Ovary (tissue), 3 donors: Measurements from ENCODE around the gene ADD1.
"Not testable (repeated sequence)": the region's sequence is repeated elsewhere in the genome, so short reads cannot be mapped to it uniquely, and the experiment has no call there.

ENCODE experiments used
- EP300 ChIP-seq: sonication (generic); formaldehyde crosslinking; IDR thresholded peaks from one replicate; pipeline ENCODE4 v1.6.1; 2017; ENCODE audit warnings: antibody characterized with exemption
- TF ChIP-seq, protein P1 (sequence below), 3 donors: fragments of 450-650 bp in 2 of 3; fragments of 200-600 bp in 1 of 3; IDR thresholded peaks; one replicate each; pipeline versions ENCODE4 v1.5.1 to v1.8.0; 2016 to 2022; ENCODE audit warnings: antibody characterized with exemption in 3 of 3, mild to moderate bottlenecking in 1 of 3
- donor health status: DM: no; HTN: no; CAD: no.

DNA sequence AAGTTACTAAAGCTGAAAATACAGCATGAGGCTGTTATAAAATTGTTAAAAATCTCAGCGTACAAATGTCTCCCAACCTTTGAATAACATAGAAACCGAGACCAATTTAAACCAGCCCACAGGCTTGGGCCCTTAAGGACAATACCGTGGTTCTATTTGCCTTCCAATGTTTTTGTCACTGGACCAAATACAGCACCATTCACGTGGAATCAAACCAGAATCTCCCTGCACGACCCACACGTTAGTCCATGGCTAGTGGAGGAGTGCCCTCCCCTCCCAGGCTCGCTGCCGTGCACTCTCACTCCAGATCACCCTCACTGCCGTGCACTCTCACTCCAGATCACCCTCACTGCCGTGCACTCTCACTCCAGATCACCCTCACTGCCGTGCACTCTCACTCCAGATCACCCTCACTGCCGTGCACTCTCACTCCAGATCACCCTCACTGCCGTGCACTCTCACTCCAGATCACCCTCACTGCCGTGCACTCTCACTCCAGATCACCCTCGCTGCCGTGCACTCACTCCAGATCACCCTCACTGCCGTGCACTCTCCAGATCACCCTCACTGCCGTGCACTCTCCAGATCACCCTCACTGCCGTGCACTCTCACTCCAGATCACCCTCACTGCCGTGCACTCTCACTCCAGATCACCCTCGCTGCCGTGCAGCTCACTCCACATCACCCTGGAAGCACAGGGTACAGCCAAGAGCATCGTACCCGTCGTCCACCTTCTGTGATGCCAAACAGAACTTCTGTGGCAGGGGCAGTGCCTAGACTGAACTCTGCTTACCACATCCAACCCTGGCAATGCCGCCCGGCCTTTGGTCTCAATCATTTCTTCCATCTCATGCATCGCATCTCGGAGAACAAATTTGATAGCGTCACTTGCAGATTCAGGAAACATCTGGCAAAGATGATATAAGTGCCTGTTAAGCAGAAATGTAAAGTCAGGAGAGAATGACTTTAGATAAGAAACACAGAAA, 102.3 kb downstream of the ADD1 start:
- TF ChIP-seq, protein P1, sequence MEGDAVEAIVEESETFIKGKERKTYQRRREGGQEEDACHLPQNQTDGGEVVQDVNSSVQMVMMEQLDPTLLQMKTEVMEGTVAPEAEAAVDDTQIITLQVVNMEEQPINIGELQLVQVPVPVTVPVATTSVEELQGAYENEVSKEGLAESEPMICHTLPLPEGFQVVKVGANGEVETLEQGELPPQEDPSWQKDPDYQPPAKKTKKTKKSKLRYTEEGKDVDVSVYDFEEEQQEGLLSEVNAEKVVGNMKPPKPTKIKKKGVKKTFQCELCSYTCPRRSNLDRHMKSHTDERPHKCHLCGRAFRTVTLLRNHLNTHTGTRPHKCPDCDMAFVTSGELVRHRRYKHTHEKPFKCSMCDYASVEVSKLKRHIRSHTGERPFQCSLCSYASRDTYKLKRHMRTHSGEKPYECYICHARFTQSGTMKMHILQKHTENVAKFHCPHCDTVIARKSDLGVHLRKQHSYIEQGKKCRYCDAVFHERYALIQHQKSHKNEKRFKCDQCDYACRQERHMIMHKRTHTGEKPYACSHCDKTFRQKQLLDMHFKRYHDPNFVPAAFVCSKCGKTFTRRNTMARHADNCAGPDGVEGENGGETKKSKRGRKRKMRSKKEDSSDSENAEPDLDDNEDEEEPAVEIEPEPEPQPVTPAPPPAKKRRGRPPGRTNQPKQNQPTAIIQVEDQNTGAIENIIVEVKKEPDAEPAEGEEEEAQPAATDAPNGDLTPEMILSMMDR (IDR thresholded peaks at IDR 0.05) = not testable (repeated sequence)
- not testable (repeated sequence) for TF ChIP-seq EP300
